HEK293 (cell line): ENCODE measurements around the gene KIF11.

Source experiments
- CTCF ChIA-PET: fragments of 350-600 bp; formaldehyde crosslinking; extraction: SDS; loops from one replicate; lab custom pipeline; 2021; ENCODE audit warnings: antibody characterized with exemption; lab: Yijun Ruan, JAX
- POLR2A ChIA-PET: fragments of 300-600 bp; formaldehyde crosslinking; extraction: SDS; loops from one replicate; lab custom pipeline; 2020; ENCODE audit warnings: antibody characterized with exemption, inconsistent platforms; lab: Yijun Ruan, JAX
- H3K27ac ChIP-seq: fragments of 200-500 bp; sonication (Bioruptor generic); 2 replicates; pipeline ENCODE4 v1.5.1; 2014; ENCODE audit warnings: low read depth, low read length, control low read depth, inconsistent platforms; ENCODE audit errors: extremely low read depth
- H3K36me3 ChIP-seq, 2 experiments: fragments of 200-500 bp in 1 of 2; sonication (Bioruptor generic) in 1 of 2; 1 replicate in 1 of 2; 2 replicates in 1 of 2; pipeline ENCODE4 v1.5.1; 2014 to 2017; ENCODE audit warnings: inconsistent platforms in 2 of 2, low read length in 2 of 2; ENCODE audit not compliant: control insufficient read depth in 2 of 2, insufficient read depth in 1 of 2
- H3K4me1 ChIP-seq: fragments of 200-500 bp; sonication (Bioruptor generic); 2 replicates; pipeline ENCODE4 v1.5.1; 2014; ENCODE audit warnings: mild to moderate bottlenecking, low read length, inconsistent platforms; ENCODE audit not compliant: control insufficient read depth, insufficient read depth
- H3K4me3 ChIP-seq: 2 replicates; pipeline ENCODE4 v1.5.1; 2011; ENCODE audit warnings: low read depth, mild to moderate bottlenecking, control low read depth, low read length, moderate library complexity
- H3K9me3 ChIP-seq: fragments of 200-500 bp; sonication (Bioruptor generic); 2 replicates; pipeline ENCODE4 v1.5.1; 2014; ENCODE audit warnings: low read depth, low read length, inconsistent platforms; ENCODE audit not compliant: control insufficient read depth, insufficient read depth
- HOXD13 ChIP-seq: sonication (generic); formaldehyde crosslinking; IDR thresholded peaks from 2 replicates; pipeline ENCODE4 v1.8.0; 2022; ENCODE audit warnings: missing genetic modification reagents, borderline replicate concordance
- KLF7 ChIP-seq: fragments of 450-650 bp; formaldehyde crosslinking; IDR thresholded peaks from 2 replicates; pipeline ENCODE4 v1.5.1; 2016; ENCODE audit warnings: missing biosample characterization, missing genetic modification characterization, borderline replicate concordance
- KLF8 ChIP-seq: fragments of 450-650 bp; formaldehyde crosslinking; IDR thresholded peaks from 2 replicates; pipeline ENCODE4 v1.5.1; 2016; ENCODE audit warnings: missing biosample characterization, missing genetic modification characterization
- MZF1 ChIP-seq: fragments of 450-650 bp; formaldehyde crosslinking; IDR thresholded peaks from 2 replicates; pipeline ENCODE4 v1.5.1; 2017; ENCODE audit warnings: missing biosample characterization, missing genetic modification characterization, borderline replicate concordance
- OVOL3 ChIP-seq: fragments of 450-650 bp; formaldehyde crosslinking; IDR thresholded peaks from 2 replicates; pipeline ENCODE4 v1.5.1; 2016; ENCODE audit warnings: missing biosample characterization, missing genetic modification characterization
- PRDM6 ChIP-seq: fragments of 450-650 bp; formaldehyde crosslinking; IDR thresholded peaks from 2 replicates; pipeline ENCODE4 v1.5.1; 2017; ENCODE audit warnings: missing biosample characterization, missing genetic modification characterization
- SALL2 ChIP-seq: fragments of 450-650 bp; formaldehyde crosslinking; IDR thresholded peaks from 2 replicates; pipeline ENCODE4 v1.5.0; 2017; ENCODE audit warnings: missing biosample characterization, mild to moderate bottlenecking, missing genetic modification characterization, borderline replicate concordance
- TCF7L2 ChIP-seq: IDR thresholded peaks from 2 replicates; pipeline ENCODE4 v1.6.1; 2011; ENCODE audit warnings: low read depth, mild to moderate bottlenecking, inconsistent platforms, low read length, moderate library complexity, borderline replicate concordance
- ZBTB7A ChIP-seq: fragments of 450-650 bp; formaldehyde crosslinking; IDR thresholded peaks from 2 replicates; pipeline ENCODE4 v1.5.1; 2016; ENCODE audit warnings: low read depth, missing biosample characterization, missing genetic modification characterization
- ZBTB8A ChIP-seq: fragments of 450-650 bp; formaldehyde crosslinking; IDR thresholded peaks from 2 replicates; pipeline ENCODE4 v1.5.1; 2016; ENCODE audit warnings: missing biosample characterization, missing genetic modification characterization
- ZEB2 ChIP-seq: fragments of 450-650 bp; formaldehyde crosslinking; IDR thresholded peaks from 2 replicates; pipeline ENCODE4 v1.5.1; 2016; ENCODE audit warnings: missing biosample characterization, missing genetic modification characterization
- ZNF132 ChIP-seq: fragments of 450-650 bp; formaldehyde crosslinking; IDR thresholded peaks from 2 replicates; pipeline ENCODE4 v1.5.1; 2017; ENCODE audit warnings: missing biosample characterization, missing genetic modification characterization, borderline replicate concordance
- ZNF140 ChIP-seq: fragments of 450-650 bp; formaldehyde crosslinking; IDR thresholded peaks from 2 replicates; pipeline ENCODE4 v1.5.1; 2016; ENCODE audit warnings: missing biosample characterization, missing genetic modification characterization
- ZNF175 ChIP-seq: fragments of 450-650 bp; formaldehyde crosslinking; IDR thresholded peaks from 2 replicates; pipeline ENCODE4 v1.5.1; 2016; ENCODE audit warnings: missing biosample characterization, missing genetic modification characterization
- ZNF2 ChIP-seq: fragments of 450-650 bp; formaldehyde crosslinking; IDR thresholded peaks from 2 replicates; pipeline ENCODE4 v1.5.1; 2016; ENCODE audit warnings: missing biosample characterization, missing genetic modification characterization
- ZNF202 ChIP-seq: fragments of 450-650 bp; formaldehyde crosslinking; IDR thresholded peaks from 2 replicates; pipeline ENCODE4 v1.5.1; 2016; ENCODE audit warnings: missing biosample characterization, missing genetic modification characterization, borderline replicate concordance
- ZNF223 ChIP-seq: fragments of 450-650 bp; formaldehyde crosslinking; IDR thresholded peaks from 2 replicates; pipeline ENCODE4 v1.5.1; 2016; ENCODE audit warnings: missing biosample characterization, missing genetic modification characterization
- ZNF239 ChIP-seq: fragments of 450-650 bp; formaldehyde crosslinking; IDR thresholded peaks from 2 replicates; pipeline ENCODE4 v1.5.1; 2016; ENCODE audit warnings: missing biosample characterization, missing genetic modification characterization
- ZNF24 ChIP-seq: fragments of 450-650 bp; formaldehyde crosslinking; IDR thresholded peaks from 2 replicates; pipeline ENCODE4 v1.5.1; 2016; ENCODE audit warnings: missing biosample characterization, missing genetic modification characterization
- ZNF280C ChIP-seq: fragments of 450-650 bp; formaldehyde crosslinking; IDR thresholded peaks from 2 replicates; pipeline ENCODE4 v1.5.1; 2016; ENCODE audit warnings: missing biosample characterization, missing genetic modification characterization
- ZNF292 ChIP-seq: fragments of 450-650 bp; formaldehyde crosslinking; IDR thresholded peaks from 2 replicates; pipeline ENCODE4 v1.5.1; 2016; ENCODE audit warnings: low read depth, missing biosample characterization, missing genetic modification characterization, borderline replicate concordance
- ZNF341 ChIP-seq: fragments of 450-650 bp; formaldehyde crosslinking; IDR thresholded peaks from 2 replicates; pipeline ENCODE4; 2016; ENCODE audit warnings: low read depth, missing biosample characterization, missing genetic modification characterization
- ZNF416 ChIP-seq: fragments of 450-650 bp; formaldehyde crosslinking; IDR thresholded peaks from 2 replicates; pipeline ENCODE4 v1.5.1; 2016; ENCODE audit warnings: missing biosample characterization, missing genetic modification characterization
- ZNF600 ChIP-seq: fragments of 450-650 bp; formaldehyde crosslinking; IDR thresholded peaks from 2 replicates; pipeline ENCODE4 v1.5.1; 2016; ENCODE audit warnings: missing biosample characterization, missing genetic modification characterization
- ZNF626 ChIP-seq: fragments of 450-650 bp; sonication (Bioruptor Pico); formaldehyde crosslinking; IDR thresholded peaks from 2 replicates; pipeline ENCODE4 v1.5.1; 2018; ENCODE audit warnings: missing biosample characterization, missing genetic modification characterization, inconsistent platforms
- ZNF670 ChIP-seq: fragments of 450-650 bp; formaldehyde crosslinking; IDR thresholded peaks from 2 replicates; pipeline ENCODE4 v1.5.1; 2016; ENCODE audit warnings: missing biosample characterization, missing genetic modification characterization, low read depth
- ZXDB ChIP-seq: fragments of 450-650 bp; formaldehyde crosslinking; IDR thresholded peaks from 2 replicates; pipeline ENCODE4 v1.5.1; 2016; ENCODE audit warnings: missing biosample characterization, missing genetic modification characterization
- TF ChIP-seq, protein P1 (sequence below): fragments of 450-650 bp; formaldehyde crosslinking; IDR thresholded peaks from 2 replicates; pipeline ENCODE4 v1.5.1; 2016; ENCODE audit warnings: missing biosample characterization, missing genetic modification characterization

KIF11 gene

DNA sequence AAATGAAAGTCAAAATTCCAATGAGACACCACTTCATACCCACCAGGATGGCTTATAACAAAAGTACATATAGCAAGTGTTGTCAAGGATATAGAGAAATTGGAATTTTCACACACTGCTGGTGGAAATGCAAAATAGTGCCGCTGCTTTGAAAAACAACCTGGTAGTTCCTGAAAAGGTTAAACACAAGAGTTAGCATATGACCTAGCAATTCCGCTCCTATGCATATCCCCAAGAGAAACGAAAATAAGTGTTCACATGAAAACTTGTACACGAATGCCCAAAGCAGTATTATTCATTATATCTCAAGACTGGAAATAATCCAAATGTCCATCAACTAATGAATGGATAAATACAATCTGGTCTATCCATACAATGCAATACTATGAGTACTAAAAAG, 33.9 kb upstream of the KIF11 start:
- no peak overlapping the region for H3K27ac ChIP-seq
- CTCF ChIA-PET: no interaction called here
- H3K9me3 ChIP-seq: peaks cover 3% of the 10 kb centered on the region; the same call in 1 of the 2 replicates
- H3K36me3 ChIP-seq: peaks cover 40% of the 10 kb centered on the region in 2 experiments; a peak in 2 of 3 replicates
- TF ChIP-seq ZNF239 (no peak), SALL2 (tag by site-specific recombination) (no peak), ZNF341 (no peak), ZNF140 (tag by site-specific recombination) (peak; percentile 99), ZNF202 (tag by site-specific recombination) (no peak), TCF7L2 (no peak)
- TF ChIP-seq, all 188 proteins: peak for 1
- POLR2A ChIA-PET: no interaction called here
- Histone ChIP-seq H3K4me1 (no peaks in the 10 kb centered on the region), H3K4me3 (no peak overlapping the region)

GRCh38 chr10:92562424-92562823, 30.5 kb upstream of the KIF11 start:
- CTCF ChIA-PET: interaction anchor here (0.6 to 2.3 kb wide), 4 partner anchors 12 to 45 kb away, joined by 3 to 13 read pairs (median 6); partner anchors contain the start of gene IDE

DNA sequence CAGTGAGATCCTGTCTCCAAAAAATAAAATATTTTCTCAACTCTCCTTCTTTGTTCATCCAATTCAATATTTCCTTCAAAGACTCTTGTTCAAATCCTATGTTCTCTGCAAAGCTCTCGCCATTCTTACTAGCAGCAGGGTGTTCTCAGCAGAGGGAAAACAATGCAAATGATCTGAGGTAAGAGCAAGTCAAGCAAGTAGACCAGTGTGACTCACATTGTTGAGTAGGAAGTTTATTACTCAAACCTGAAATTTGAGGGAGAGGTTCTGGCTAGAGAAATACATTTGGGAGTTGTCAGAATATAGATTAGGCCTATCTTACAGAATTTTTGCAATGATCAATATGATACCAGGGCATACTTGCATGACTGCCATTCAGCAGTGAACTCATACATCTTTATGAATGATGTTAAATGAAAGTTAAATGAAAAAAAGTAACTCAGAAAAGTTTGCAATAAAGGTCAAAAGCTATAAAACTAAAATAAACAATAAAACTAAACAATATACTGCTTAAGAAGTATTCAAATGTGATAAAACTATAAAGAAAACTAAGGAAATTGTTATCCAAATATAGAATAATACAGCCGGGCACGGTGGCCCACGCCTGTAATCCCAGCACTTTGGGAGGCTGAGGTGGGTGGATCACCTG, 24.9 kb upstream of the KIF11 start:
- POLR2A ChIA-PET: no interaction called here
- CTCF ChIA-PET: interaction anchor here (0.6 to 1.1 kb wide), 3 partner anchors 21 to 212 kb away, joined by 3 to 5 read pairs (median 5); no protein-coding TSS in a partner anchor
- no peak for TF ChIP-seq ZNF292 (tag by site-specific recombination)
- no peak for TF ChIP-seq ZNF175 (tag by site-specific recombination)
- no peak for TF ChIP-seq ZNF2 (tag by site-specific recombination)
- TF ChIP-seq PRDM6 (tag by site-specific recombination): peak; percentile 71
- TF ChIP-seq ZNF223 (tag by site-specific recombination): no peak
- TF ChIP-seq HOXD13 (CRISPR knock-in tag): no peak
- no peak for TF ChIP-seq ZNF670 (tag by site-specific recombination)
- no peak for TF ChIP-seq ZNF626 (tag by site-specific recombination)
- TF ChIP-seq ZNF280C (tag by site-specific recombination): no peak
- no peak for TF ChIP-seq ZNF132
- peak; percentile 34; the same call in 1 of the 2 replicates for TF ChIP-seq ZNF600 (tag by site-specific recombination)
- TF ChIP-seq ZBTB7A (tag by site-specific recombination): no peak

More at GRCh38 chr10:92562424-92562823, 30.5 kb upstream of the KIF11 start:
- H3K4me3 ChIP-seq: no peak overlapping the region
- H3K4me1 ChIP-seq: 0 out of 2 replicates have a peak, but pooled peaks cover 3% of the 10 kb centered on the region
- TF ChIP-seq, protein P1, sequence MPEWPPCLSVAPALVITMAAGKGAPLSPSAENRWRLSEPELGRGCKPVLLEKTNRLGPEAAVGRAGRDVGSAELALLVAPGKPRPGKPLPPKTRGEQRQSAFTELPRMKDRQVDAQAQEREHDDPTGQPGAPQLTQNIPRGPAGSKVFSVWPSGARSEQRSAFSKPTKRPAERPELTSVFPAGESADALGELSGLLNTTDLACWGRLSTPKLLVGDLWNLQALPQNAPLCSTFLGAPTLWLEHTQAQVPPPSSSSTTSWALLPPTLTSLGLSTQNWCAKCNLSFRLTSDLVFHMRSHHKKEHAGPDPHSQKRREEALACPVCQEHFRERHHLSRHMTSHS (tag by site-specific recombination): no peak
- no peak for TF ChIP-seq ZNF670 (tag by site-specific recombination)
- no peak for TF ChIP-seq ZNF140 (tag by site-specific recombination)
- TF ChIP-seq ZEB2 (tag by site-specific recombination): no peak
- no peak for TF ChIP-seq ZNF341
- no peak for TF ChIP-seq ZNF416 (tag by site-specific recombination)
- TF ChIP-seq MZF1 (tag by site-specific recombination): no peak
- no peak for TF ChIP-seq ZXDB
- no peak for TF ChIP-seq ZNF24 (tag by site-specific recombination)
- TF ChIP-seq HOXD13 (CRISPR knock-in tag): no peak
- no peak for TF ChIP-seq TCF7L2
- no peak for TF ChIP-seq OVOL3 (tag by site-specific recombination)
- no peak for TF ChIP-seq KLF7 (tag by site-specific recombination)
- TF ChIP-seq KLF8 (tag by site-specific recombination): no peak
- no peak for TF ChIP-seq ZBTB8A (tag by site-specific recombination)
- H3K36me3 ChIP-seq: peaks cover 24 to 29% of the 10 kb centered on the region in 2 experiments; a peak in 2 of 3 replicates
- no peak overlapping the region for H3K27ac ChIP-seq
- peaks cover 3% of the 10 kb centered on the region; the same call in 1 of the 2 replicates for H3K9me3 ChIP-seq
- POLR2A ChIA-PET: no interaction called here

More for the DNA sequence above, 24.9 kb upstream of the KIF11 start:
- Histone ChIP-seq H3K4me1 (peaks cover 15% of the 10 kb centered on the region), H3K4me3 (no peak overlapping the region), H3K27ac (no peak overlapping the region), H3K9me3 (no peaks in the 10 kb centered on the region), H3K36me3 (peaks cover 5 to 10% of the 10 kb centered on the region in 2 experiments; a peak in 2 of 3 replicates)
